ENCODE measurements around the gene AUTS2.
A peak's percentile ranks its signal among the peaks of the same experiment; 100 is the strongest.

Gene AUTS2

GRCh38 chr7:69935107-69935506, 336.8 kb downstream of the AUTS2 start (continued):
- TF ChIP-seq SCRT2 (tag by site-specific recombination; IDR thresholded peaks at IDR 0.05), result no peak
- no peak for TF ChIP-seq ZBTB26 (tag by site-specific recombination; optimal IDR thresholded peaks at IDR 0.05)
- no peak for TF ChIP-seq HIC1 (tag by site-specific recombination; IDR thresholded peaks at IDR 0.05)
- no peak for TF ChIP-seq ZNF768 (tag by site-specific recombination; IDR thresholded peaks at IDR 0.05)
- no peak for TF ChIP-seq ZNF155 (tag by site-specific recombination; IDR thresholded peaks at IDR 0.05)

- no peak overlapping the region; the same call in 1 of the 2 replicates for H3K27ac ChIP-seq (ENCODE audit: extremely low read depth, low read depth, low read length)
- peaks cover 49% of the 10 kb centered on the region for H3K4me1 ChIP-seq (ENCODE audit: control insufficient read depth, insufficient read depth, low read length)
- ChIA-PET POLR2A (no interaction called here), CTCF (no interaction called here)
- TF ChIP-seq FEZF1 (tag by site-specific recombination; IDR thresholded peaks at IDR 0.05) (peak; percentile 62), ZNF302 (tag by site-specific recombination; IDR thresholded peaks at IDR 0.05; ENCODE audit: low read depth) (no peak)
- H3K4me3 ChIP-seq (ENCODE audit: low read depth, low read length), result no peak overlapping the region
- H3K36me3 ChIP-seq (ENCODE audit: control insufficient read depth in 2 of 2, insufficient read depth in 1 of 2, low read length in 2 of 2), result no peaks in the 10 kb centered on the region
- no peaks in the 10 kb centered on the region for H3K9me3 ChIP-seq (ENCODE audit: control insufficient read depth, insufficient read depth, low read depth, low read length)
Measured at GRCh38 chr7:69937097-69937496, 338.8 kb downstream of the AUTS2 start.

- Histone ChIP-seq H3K36me3 (ENCODE audit: control insufficient read depth in 2 of 2, insufficient read depth in 1 of 2, low read length in 2 of 2) (no peaks in the 10 kb centered on the region), H3K9me3 (ENCODE audit: control insufficient read depth, insufficient read depth, low read depth, low read length) (no peaks in the 10 kb centered on the region), H3K4me3 (ENCODE audit: low read depth, low read length) (no peak overlapping the region), H3K4me1 (ENCODE audit: control insufficient read depth, insufficient read depth, low read length) (peaks cover 48% of the 10 kb centered on the region), H3K27ac (ENCODE audit: extremely low read depth, low read depth, low read length) (no peak overlapping the region)
- POLR2A ChIA-PET, result no interaction called here
- TF ChIP-seq ZNF518A (tag by site-specific recombination; conservative IDR thresholded peaks at IDR 0.05; ENCODE audit: low read depth), result no peak
- no peak for TF ChIP-seq ZNF654 (tag by site-specific recombination; IDR thresholded peaks at IDR 0.05; ENCODE audit: low read depth)
- no peak for TF ChIP-seq ZXDB (tag by site-specific recombination; IDR thresholded peaks at IDR 0.05)
- no peak for TF ChIP-seq PRDM6 (tag by site-specific recombination; IDR thresholded peaks at IDR 0.05)
- no peak for TF ChIP-seq ZBTB7A (tag by site-specific recombination; IDR thresholded peaks at IDR 0.05; ENCODE audit: low read depth)
- no peak for TF ChIP-seq ZNF221 (tag by site-specific recombination; IDR thresholded peaks at IDR 0.05; ENCODE audit: borderline replicate concordance)
- no peak for TF ChIP-seq ZNF280D (tag by site-specific recombination; IDR thresholded peaks at IDR 0.05)
- CTCF ChIA-PET, result no interaction called here
Measured at GRCh38 chr7:69939317-69939716, 341.0 kb downstream of the AUTS2 start.
